Gastrocnemius medialis (tissue), 4 donors: ENCODE results near the gene AP4E1.

Experiments
- POLR2A ChIP-seq, 2 donors: fragments of 450-650 bp; IDR thresholded peaks; one replicate each; pipeline ENCODE4 v1.6.1; 2017; ENCODE audit warnings: antibody characterized with exemption in 2 of 2, mild to moderate bottlenecking in 2 of 2, moderate library complexity in 2 of 2
- TF ChIP-seq, protein P1 (sequence below), 5 experiments: fragments of 450-650 bp in 3 of 5; fragments of 200-600 bp in 2 of 5; sonication (generic) in 2 of 5; IDR thresholded peaks in 4 of 5; conservative IDR thresholded peaks in 1 of 5; 1 replicate in 4 of 5; 2 replicates in 1 of 5; pipeline ENCODE4 v1.5.1; 2016 to 2019; ENCODE audit warnings: antibody characterized with exemption in 5 of 5, mild to moderate bottlenecking in 3 of 5, moderate library complexity in 3 of 5

- TF ChIP-seq POLR2A (IDR thresholded peaks at IDR 0.05), result no peak
- TF ChIP-seq, protein P1, sequence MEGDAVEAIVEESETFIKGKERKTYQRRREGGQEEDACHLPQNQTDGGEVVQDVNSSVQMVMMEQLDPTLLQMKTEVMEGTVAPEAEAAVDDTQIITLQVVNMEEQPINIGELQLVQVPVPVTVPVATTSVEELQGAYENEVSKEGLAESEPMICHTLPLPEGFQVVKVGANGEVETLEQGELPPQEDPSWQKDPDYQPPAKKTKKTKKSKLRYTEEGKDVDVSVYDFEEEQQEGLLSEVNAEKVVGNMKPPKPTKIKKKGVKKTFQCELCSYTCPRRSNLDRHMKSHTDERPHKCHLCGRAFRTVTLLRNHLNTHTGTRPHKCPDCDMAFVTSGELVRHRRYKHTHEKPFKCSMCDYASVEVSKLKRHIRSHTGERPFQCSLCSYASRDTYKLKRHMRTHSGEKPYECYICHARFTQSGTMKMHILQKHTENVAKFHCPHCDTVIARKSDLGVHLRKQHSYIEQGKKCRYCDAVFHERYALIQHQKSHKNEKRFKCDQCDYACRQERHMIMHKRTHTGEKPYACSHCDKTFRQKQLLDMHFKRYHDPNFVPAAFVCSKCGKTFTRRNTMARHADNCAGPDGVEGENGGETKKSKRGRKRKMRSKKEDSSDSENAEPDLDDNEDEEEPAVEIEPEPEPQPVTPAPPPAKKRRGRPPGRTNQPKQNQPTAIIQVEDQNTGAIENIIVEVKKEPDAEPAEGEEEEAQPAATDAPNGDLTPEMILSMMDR (IDR thresholded peaks at IDR 0.05 in 4 of 5, conservative IDR thresholded peaks at IDR 0.05 in 1 of 5), result no peak
Observed at GRCh38 chr15:50938525-50938924, 30.0 kb downstream of the AP4E1 start.
